Measurements from ENCODE around the gene RNF224.
A peak's percentile ranks its signal among the peaks of the same experiment; 100 is the strongest.

Gene RNF224

DNA sequence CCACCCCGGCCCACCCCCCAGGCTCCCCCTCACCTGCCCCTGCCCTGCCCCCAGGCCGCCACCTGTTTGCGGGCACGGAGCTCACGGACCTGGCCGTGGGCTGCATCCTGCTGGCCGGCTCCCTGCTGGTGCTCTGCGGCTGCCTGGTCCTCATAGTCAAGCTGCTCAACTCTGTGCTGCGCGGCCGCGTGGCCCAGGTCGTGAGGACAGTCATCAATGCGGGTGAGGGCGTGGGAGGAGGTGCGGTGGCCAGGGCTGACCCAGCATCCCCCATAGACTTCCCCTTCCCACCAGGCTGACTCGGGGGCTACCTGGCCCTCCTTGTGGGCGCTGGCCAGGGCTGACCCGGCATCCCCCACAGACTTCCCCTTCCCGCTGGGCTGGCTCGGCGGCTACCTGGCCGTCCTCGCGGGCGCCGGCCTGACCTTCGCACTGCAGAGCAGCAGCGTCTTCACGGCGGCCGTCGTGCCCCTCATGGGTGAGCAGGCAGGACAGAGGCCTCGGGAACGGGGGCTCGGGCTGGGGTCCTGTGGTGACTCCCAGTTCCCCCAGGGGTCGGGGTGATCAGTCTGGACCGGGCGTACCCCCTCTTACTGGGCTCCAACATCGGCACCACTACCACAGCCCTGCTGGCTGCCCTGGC lies 6.9 kb downstream of the RNF224 start:
- Histone ChIP-seq H3K79me2 (ENCODE audit: low read length) (peaks cover 16% of the 10 kb centered on the region), H3K9me3 (ENCODE audit: insufficient read depth, low read length) (no peaks in the 10 kb centered on the region), H3K27me3 (ENCODE audit: low read depth, low read length) (0 out of 2 replicates have a peak, but pooled peaks cover 2% of the 10 kb centered on the region), H3K4me3 (ENCODE audit: low read length) (peak overlapping the region; percentile 82), H2AFZ (ENCODE audit: low read depth, low read length) (no peak overlapping the region), H3K4me1 (ENCODE audit: low read length) (peaks cover 42% of the 10 kb centered on the region), H3K9ac (ENCODE audit: low read length) (peak overlapping the region; percentile 63; the same call in 1 of the 2 replicates), H3K4me2 (ENCODE audit: low read length) (peak overlapping the region; percentile 96), H3K27ac (ENCODE audit: low read length) (no peak overlapping the region), H4K20me1 (ENCODE audit: insufficient read depth, low read length) (no peaks in the 10 kb centered on the region), H3K36me3 (replicated peaks; ENCODE audit: low read depth, low read length) (no peaks in the 10 kb centered on the region)
- TF ChIP-seq, protein P1, sequence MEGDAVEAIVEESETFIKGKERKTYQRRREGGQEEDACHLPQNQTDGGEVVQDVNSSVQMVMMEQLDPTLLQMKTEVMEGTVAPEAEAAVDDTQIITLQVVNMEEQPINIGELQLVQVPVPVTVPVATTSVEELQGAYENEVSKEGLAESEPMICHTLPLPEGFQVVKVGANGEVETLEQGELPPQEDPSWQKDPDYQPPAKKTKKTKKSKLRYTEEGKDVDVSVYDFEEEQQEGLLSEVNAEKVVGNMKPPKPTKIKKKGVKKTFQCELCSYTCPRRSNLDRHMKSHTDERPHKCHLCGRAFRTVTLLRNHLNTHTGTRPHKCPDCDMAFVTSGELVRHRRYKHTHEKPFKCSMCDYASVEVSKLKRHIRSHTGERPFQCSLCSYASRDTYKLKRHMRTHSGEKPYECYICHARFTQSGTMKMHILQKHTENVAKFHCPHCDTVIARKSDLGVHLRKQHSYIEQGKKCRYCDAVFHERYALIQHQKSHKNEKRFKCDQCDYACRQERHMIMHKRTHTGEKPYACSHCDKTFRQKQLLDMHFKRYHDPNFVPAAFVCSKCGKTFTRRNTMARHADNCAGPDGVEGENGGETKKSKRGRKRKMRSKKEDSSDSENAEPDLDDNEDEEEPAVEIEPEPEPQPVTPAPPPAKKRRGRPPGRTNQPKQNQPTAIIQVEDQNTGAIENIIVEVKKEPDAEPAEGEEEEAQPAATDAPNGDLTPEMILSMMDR (IDR thresholded peaks at IDR 0.05; ENCODE audit: low read depth, low read length), result no peak
- TF ChIP-seq EZH2phosphoT487 (IDR thresholded peaks at IDR 0.05; ENCODE audit: low read depth), result no peak

DNA sequence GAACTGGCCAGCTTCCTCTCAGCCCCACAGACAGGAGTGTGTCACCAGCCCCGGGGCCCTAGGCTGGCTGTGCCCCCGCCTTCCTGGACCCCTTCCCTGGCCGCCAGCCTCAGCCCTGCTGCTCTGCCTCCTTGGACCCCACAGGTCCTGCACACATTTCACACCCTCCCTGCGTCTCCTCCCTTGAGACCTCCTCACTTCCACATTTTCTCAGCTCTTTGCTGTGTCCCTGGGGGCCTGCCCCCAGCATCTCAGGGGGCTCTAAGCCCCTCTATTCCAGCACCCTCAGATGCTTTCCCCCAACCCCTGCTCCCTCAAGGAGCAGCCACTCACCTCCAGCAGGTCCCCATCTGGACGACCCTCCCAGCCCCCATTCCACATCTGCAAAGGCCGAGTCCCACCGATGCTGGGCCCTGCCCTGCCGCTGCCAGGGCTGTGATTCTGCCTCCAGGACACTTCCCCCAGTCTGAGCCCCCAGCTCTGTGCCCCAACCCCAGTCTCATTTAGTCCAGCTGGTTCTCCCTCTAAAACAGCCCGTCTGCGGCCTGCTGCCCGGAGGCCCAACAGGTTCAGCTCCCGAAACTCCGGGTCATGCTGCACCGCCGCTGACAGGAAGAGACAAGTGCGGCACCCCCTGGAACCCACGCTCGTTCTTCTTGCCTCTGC lies 7.6 kb downstream of the RNF224 start:
- peak overlapping the region; percentile 34 for H3K27ac ChIP-seq (ENCODE audit: low read length)
- no peaks in the 10 kb centered on the region for H3K36me3 ChIP-seq (replicated peaks; ENCODE audit: low read depth, low read length)
- TF ChIP-seq EZH2phosphoT487 (IDR thresholded peaks at IDR 0.05; ENCODE audit: low read depth), result no peak
- TF ChIP-seq, protein P1 (IDR thresholded peaks at IDR 0.05; ENCODE audit: low read depth, low read length), result no peak
- peak overlapping the region; percentile 96 for H3K4me2 ChIP-seq (ENCODE audit: low read length)
- peak overlapping the region; percentile 82 for H3K4me3 ChIP-seq (ENCODE audit: low read length)
- H2AFZ ChIP-seq (ENCODE audit: low read depth, low read length), result no peak overlapping the region
- H3K9ac ChIP-seq (ENCODE audit: low read length), result peak overlapping the region; percentile 63
- no peaks in the 10 kb centered on the region for H3K9me3 ChIP-seq (ENCODE audit: insufficient read depth, low read length)
- peaks cover 24% of the 10 kb centered on the region for H3K79me2 ChIP-seq (ENCODE audit: low read length)
- no peaks in the 10 kb centered on the region for H4K20me1 ChIP-seq (ENCODE audit: insufficient read depth, low read length)
- peaks cover 42% of the 10 kb centered on the region for H3K4me1 ChIP-seq (ENCODE audit: low read length)
- H3K27me3 ChIP-seq (ENCODE audit: low read depth, low read length), result 0 out of 2 replicates have a peak, but pooled peaks cover 2% of the 10 kb centered on the region

DNA sequence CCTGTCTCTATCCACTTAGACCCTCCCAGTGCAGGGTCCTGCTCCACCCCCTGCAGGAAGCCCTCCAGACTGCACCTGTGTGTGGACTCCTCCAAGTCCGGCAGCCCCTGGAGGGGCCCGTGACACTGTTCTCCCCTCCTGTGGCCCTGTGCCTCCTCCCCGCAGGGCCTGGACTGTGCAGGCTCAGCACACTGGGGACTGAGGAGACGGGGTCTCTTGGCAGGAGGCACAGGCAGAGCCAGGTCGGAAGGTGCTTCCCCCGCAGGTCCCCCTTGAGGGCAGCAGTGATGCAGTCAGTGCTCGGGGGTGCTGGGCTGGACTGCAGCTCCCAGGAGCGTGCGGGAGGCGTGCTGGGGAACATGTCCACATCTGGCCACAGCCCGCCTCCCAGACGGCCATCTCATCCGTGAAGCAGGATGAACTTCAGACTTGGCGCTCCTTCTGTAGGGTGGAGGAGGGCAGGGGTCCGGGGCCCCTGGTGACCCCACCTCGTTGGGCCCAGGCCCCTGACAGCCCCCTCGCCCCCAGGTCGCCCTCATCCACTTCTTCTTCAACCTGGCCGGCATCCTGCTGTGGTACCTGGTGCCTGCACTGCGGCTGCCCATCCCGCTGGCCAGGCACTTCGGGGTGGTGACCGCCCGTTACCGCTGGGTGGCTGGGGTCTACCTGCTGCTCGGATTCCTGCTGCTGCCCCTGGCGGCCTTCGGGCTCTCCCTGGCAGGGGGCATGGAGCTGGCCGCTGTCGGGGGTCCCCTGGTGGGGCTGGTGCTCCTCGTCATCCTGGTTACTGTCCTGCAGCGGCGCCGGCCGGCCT lies 8.3 kb downstream of the RNF224 start:
- no peaks in the 10 kb centered on the region for H4K20me1 ChIP-seq (ENCODE audit: insufficient read depth, low read length)
- TF ChIP-seq, protein P1 (IDR thresholded peaks at IDR 0.05; ENCODE audit: low read depth, low read length), result peak; percentile 18
- no peak for TF ChIP-seq EZH2phosphoT487 (IDR thresholded peaks at IDR 0.05; ENCODE audit: low read depth)
- peak overlapping the region; percentile 96 for H3K4me2 ChIP-seq (ENCODE audit: low read length)
- peak overlapping the region; percentile 34 for H3K27ac ChIP-seq (ENCODE audit: low read length)
- peaks cover 27% of the 10 kb centered on the region for H3K79me2 ChIP-seq (ENCODE audit: low read length)
- H3K4me1 ChIP-seq (ENCODE audit: low read length), result peaks cover 42% of the 10 kb centered on the region
- H3K4me3 ChIP-seq (ENCODE audit: low read length), result peak overlapping the region; percentile 82
- no peaks in the 10 kb centered on the region for H3K36me3 ChIP-seq (replicated peaks; ENCODE audit: low read depth, low read length)
- 0 out of 2 replicates have a peak, but pooled peaks cover 2% of the 10 kb centered on the region for H3K27me3 ChIP-seq (ENCODE audit: low read depth, low read length)
- no peaks in the 10 kb centered on the region for H3K9me3 ChIP-seq (ENCODE audit: insufficient read depth, low read length)
- no peak overlapping the region for H2AFZ ChIP-seq (ENCODE audit: low read depth, low read length)
- peak overlapping the region; percentile 63 for H3K9ac ChIP-seq (ENCODE audit: low read length)

Data from OCI-LY3 (cell line).